ENCODE results near the gene GABRA4. TPM values are rescaled to one million over a fixed set of nuclear protein-coding genes. Genes with fewer than 3 reads are reported as not detected.

The GABRA4 gene
- total and polyA plus RNA-seq, 12 donors: 2.4 to 57.1 (median 25.4) TPM

DNA sequence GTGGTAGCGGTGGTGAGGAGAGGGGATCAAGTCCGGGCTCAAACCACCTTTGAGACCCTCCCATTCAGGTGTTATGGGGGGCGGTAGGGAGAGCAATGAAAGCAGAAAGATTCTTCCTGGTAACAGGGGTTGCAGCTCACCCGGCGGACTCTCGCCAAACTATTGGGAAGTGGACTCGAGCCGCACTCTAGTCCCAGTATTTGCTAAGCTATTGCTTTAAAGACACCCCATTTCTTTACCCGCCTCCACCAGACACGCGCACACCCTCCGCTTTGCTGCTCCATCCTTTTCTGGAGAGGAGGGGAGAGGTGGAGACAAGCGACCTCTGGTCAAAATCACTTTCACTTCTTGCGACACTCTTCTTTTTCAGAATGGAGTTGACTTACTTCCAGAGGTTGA is 625 bp upstream of the GABRA4 start:
- peak overlapping the region; percentile 3 to 65 (median 54) for H3K4me3 ChIP-seq
- TF ChIP-seq, protein P1, sequence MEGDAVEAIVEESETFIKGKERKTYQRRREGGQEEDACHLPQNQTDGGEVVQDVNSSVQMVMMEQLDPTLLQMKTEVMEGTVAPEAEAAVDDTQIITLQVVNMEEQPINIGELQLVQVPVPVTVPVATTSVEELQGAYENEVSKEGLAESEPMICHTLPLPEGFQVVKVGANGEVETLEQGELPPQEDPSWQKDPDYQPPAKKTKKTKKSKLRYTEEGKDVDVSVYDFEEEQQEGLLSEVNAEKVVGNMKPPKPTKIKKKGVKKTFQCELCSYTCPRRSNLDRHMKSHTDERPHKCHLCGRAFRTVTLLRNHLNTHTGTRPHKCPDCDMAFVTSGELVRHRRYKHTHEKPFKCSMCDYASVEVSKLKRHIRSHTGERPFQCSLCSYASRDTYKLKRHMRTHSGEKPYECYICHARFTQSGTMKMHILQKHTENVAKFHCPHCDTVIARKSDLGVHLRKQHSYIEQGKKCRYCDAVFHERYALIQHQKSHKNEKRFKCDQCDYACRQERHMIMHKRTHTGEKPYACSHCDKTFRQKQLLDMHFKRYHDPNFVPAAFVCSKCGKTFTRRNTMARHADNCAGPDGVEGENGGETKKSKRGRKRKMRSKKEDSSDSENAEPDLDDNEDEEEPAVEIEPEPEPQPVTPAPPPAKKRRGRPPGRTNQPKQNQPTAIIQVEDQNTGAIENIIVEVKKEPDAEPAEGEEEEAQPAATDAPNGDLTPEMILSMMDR (IDR thresholded peaks at IDR 0.05): no peak
- H3K9me3 ChIP-seq: no peaks in the 10 kb centered on the region
- peak overlapping the region in 9 of 10 donors; percentile 17 to 91 (median 83) for H3K27ac ChIP-seq
- DNase-seq (peak; percentile 15 to 23), ATAC-seq (peak; percentile 48 to 89 (median 82))
- peaks cover 0 to 77% (median 18%) of the 10 kb centered on the region in 7 donors for H3K27me3 ChIP-seq
- no peaks in the 10 kb centered on the region for H3K36me3 ChIP-seq
- peaks cover 0 to 9% (median 3%) of the 10 kb centered on the region in 9 donors for H3K4me1 ChIP-seq
- intact Hi-C loops (cut with DNase I): loop anchor here in 3 of 10 donors (5.0 kb wide), 3 partner anchors 42 to 892 kb away; no protein-coding TSS in a partner anchor
- 0 to 1% methylated on average over 14 of the region's 14 CpGs for WGBS, 2 donors

DNA sequence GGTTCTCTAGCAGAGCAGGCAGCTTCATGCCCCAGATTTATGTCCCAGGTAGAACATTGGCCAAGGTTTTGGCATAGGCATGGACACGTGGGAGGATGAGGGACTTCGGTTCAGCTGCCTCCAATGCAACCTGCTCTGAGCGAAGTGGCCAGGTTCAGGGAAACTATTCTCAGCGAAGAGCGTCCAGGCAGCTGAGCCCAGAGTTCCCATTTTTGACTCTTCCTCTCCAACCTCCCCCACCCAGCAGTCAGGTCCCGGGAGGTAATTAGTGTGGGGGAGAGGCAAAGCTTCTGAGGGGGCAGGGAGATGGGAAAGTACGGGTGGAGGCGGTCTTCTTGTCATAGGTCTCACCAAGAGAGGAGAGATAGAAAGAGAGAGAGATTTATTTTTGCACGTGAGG is 1.0 kb downstream of the GABRA4 start:
- Histone ChIP-seq H3K36me3 (no peaks in the 10 kb centered on the region), H3K27me3 (peaks cover 0 to 77% (median 18%) of the 10 kb centered on the region in 7 donors), H3K4me3 (peak overlapping the region in 8 of 10 donors; percentile 44 to 65 (median 58)), H3K4me1 (peaks cover 0 to 9% (median 3%) of the 10 kb centered on the region in 9 donors), H3K9me3 (no peaks in the 10 kb centered on the region), H3K27ac (peak overlapping the region in 5 of 10 donors; percentile 83 to 91 (median 85))
- peak in 5 of 8 donors; percentile 10 to 33 (median 21) for ATAC-seq
- 10 to 14% methylated on average over 9 of the region's 9 CpGs for WGBS, 2 donors
- DNase-seq: no peak
- TF ChIP-seq, protein P1 (IDR thresholded peaks at IDR 0.05): no peak
- intact Hi-C loops (cut with DNase I): loop anchor here in 3 of 10 donors (5.0 kb wide), 3 partner anchors 40 to 890 kb away; no protein-coding TSS in a partner anchor

DNA sequence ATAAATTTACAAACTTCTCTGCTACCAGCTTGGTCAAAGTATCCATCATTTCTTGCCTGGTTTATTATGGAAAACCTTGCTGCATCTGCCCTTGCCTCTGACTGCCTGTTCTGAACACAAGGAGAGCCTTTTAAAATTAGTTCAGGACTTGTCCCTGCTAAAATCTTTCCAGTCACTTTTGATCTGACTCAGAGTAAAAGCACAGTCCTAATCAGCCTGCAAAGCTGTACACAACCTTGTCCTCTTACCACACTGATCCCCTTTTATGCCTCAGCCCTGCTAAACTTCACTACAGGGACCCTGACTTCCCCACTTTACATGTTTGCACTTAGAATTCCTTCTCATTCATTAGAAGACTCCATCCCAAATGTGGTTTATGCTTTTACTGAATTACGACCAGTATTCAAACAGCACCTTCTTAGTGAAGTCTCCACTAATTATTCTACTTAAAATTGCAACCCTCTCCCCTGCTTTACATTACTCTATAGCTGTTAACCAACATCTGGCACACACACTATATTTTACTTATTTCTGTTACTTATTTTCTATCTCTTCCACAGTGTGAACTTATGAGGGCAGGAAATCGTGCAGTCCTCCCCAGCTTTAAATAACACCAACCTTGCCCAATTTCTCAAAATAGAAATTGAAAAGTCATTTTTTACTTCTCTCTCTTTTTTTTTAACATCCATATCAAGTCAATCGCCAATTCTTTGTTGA is 6.3 kb downstream of the GABRA4 start:
- Histone ChIP-seq H3K27ac (peak overlapping the region in 3 of 10 donors; percentile 24 to 57 (median 30)), H3K9me3 (no peaks in the 10 kb centered on the region), H3K36me3 (no peaks in the 10 kb centered on the region), H3K4me1 (peaks cover 0 to 4% (median 0%) of the 10 kb centered on the region in 9 donors), H3K27me3 (peaks cover 0 to 27% (median under 1%) of the 10 kb centered on the region in 7 donors), H3K4me3 (no peak overlapping the region)
- DNase-seq: no peak
- TF ChIP-seq, protein P1 (IDR thresholded peaks at IDR 0.05): no peak
- WGBS, 2 donors: 45 to 52% methylated on average over 3 of the region's 3 CpGs
- intact Hi-C loops (cut with DNase I): no loop called here
- peak in 6 of 8 donors; percentile 39 to 72 (median 53) for ATAC-seq

DNA sequence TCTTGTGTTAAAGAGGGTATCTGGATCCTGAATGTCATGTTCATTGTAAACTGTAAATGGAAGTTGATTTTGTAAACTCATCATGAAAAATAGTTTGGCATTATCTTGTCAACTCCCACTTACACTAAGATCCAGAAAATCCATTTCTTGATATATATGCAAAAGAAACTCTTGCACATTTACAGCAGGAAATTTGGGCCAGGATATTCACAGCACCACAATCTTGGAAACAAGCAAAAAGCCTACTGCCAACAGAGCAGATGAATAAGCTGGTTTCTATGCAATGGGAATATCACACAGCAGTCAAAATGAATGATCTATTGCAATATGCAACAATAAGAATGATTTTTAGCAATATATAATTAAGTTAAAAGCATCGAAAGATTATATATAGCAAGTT is 8.6 kb downstream of the GABRA4 start:
- H3K27ac ChIP-seq: no peak overlapping the region
- DNase-seq: no peak
- H3K4me1 ChIP-seq: peaks cover 0 to 4% (median 0%) of the 10 kb centered on the region in 9 donors
- TF ChIP-seq, protein P1 (IDR thresholded peaks at IDR 0.05): no peak
- H3K36me3 ChIP-seq: no peaks in the 10 kb centered on the region
- intact Hi-C loops (cut with DNase I): no loop called here
- no peak for ATAC-seq
- H3K9me3 ChIP-seq: no peaks in the 10 kb centered on the region
- 86% methylated on average over 1 of the region's 1 CpG for WGBS, 2 donors
- H3K27me3 ChIP-seq: peaks cover 0 to 7% (median 0%) of the 10 kb centered on the region in 7 donors
- H3K4me3 ChIP-seq: no peak overlapping the region
